Panc1 (cell line): ENCODE data around the gene EML6. TPM values are rescaled to one million over a fixed set of nuclear protein-coding genes. Genes with fewer than 3 reads are reported as not detected.

Source experiments
- ATAC-seq: fragments of 200-7000 bp; cut with Tn5 transposase; 2 replicates; pipeline ENCODE4 v1.9.1; 2020; ENCODE audit warnings: mild to moderate bottlenecking, moderate library complexity
- BruUV-seq: library from RNA; stranded (reverse); fragments of 400-500 nt; replicated peaks from 2 replicates; lab custom pipeline; 2021; lab: Mats Ljungman, UMichigan
- CTCF ChIA-PET: fragments of 300-600 bp; sonication (Branson Sonifier 250); formaldehyde crosslinking; loops from one replicate; lab custom pipeline; 2022; ENCODE audit warnings: antibody characterized with exemption; lab: Charles Lee
- POLR2A ChIA-PET: fragments of 300-600 bp; sonication (Branson Sonifier 250); formaldehyde crosslinking; loops from one replicate; lab custom pipeline; 2022; ENCODE audit warnings: antibody characterized with exemption; lab: Charles Lee
- DNase-seq: peaks from one replicate; pipeline ENCODE4 v3.0.0-alpha.2; 2010; ENCODE audit warnings: low read depth, low spot score
- H3K27ac ChIP-seq: 2 replicates; pipeline ENCODE4 v1.5.1; 2011; ENCODE audit warnings: mild to moderate bottlenecking, low read length, inconsistent platforms
- H3K27me3 ChIP-seq: fragments of 200-500 bp; sonication (Bioruptor generic); 2 replicates; pipeline ENCODE4 v1.6.0; 2014; ENCODE audit warnings: low read length, inconsistent platforms; ENCODE audit not compliant: control insufficient read depth, insufficient read depth
- H3K36me3 ChIP-seq: fragments of 200-500 bp; sonication (Bioruptor generic); 2 replicates; pipeline ENCODE4 v1.5.1; 2014; ENCODE audit warnings: inconsistent platforms, mild to moderate bottlenecking, low read length, moderate library complexity; ENCODE audit not compliant: control insufficient read depth, insufficient read depth
- H3K4me1 ChIP-seq: 2 replicates; pipeline ENCODE4 v1.5.1; 2011; ENCODE audit warnings: inconsistent platforms, mild to moderate bottlenecking, low read length, moderate library complexity; ENCODE audit not compliant: control insufficient read depth, insufficient read depth
- H3K4me3 ChIP-seq, 2 experiments: 2 replicates each; pipeline ENCODE4 v1.5.1; 2011 to 2012; ENCODE audit warnings: low read depth in 2 of 2, low read length in 2 of 2, mild to moderate bottlenecking in 2 of 2, inconsistent platforms in 1 of 2, moderate library complexity in 1 of 2
- H3K9me3 ChIP-seq: fragments of 200-500 bp; sonication (Bioruptor generic); 2 replicates; pipeline ENCODE4 v1.5.1; 2014; ENCODE audit warnings: low read depth, mild to moderate bottlenecking, inconsistent platforms, low read length, moderate library complexity; ENCODE audit not compliant: control insufficient read depth, insufficient read depth
- CTCF ChIP-seq: fragments of 450-650 bp; IDR thresholded peaks from 2 replicates; pipeline ENCODE4 v1.5.1; 2017; ENCODE audit warnings: mild to moderate bottlenecking
- POLR2AphosphoS5 ChIP-seq: IDR thresholded peaks from 2 replicates; pipeline ENCODE4 v1.6.1; 2012; ENCODE audit warnings: mild to moderate bottlenecking, low read depth, low read length, moderate library complexity
- SIN3A ChIP-seq: IDR thresholded peaks from 2 replicates; pipeline ENCODE4 v1.6.1; 2012; ENCODE audit warnings: low read depth, mild to moderate bottlenecking, low read length, moderate library complexity, borderline replicate concordance; ENCODE audit not compliant: insufficient read depth
- TCF7L2 ChIP-seq: IDR thresholded peaks from 2 replicates; pipeline ENCODE4 v1.6.1; 2011; ENCODE audit warnings: mild to moderate bottlenecking, low read depth, low read length, inconsistent platforms
- in situ Hi-C: cut with HindIII; loops from 2 replicates; pipeline ENCODE4 v1.10.0; 2016; ENCODE audit warnings: low sequenced_read_pairs, low pct_unique_long_range_greater_than_20kb
- intact Hi-C: fragments of 100-400 bp; cut with micrococcal nuclease; formaldehyde crosslinking; loops from one replicate; pipeline ENCODE4 v1.10.0; 2022; ENCODE audit not compliant: unreplicated experiment
- total RNA-seq: library from RNA; stranded (reverse); gene quantifications from one replicate; pipeline ENCODE4 v1.2.1, GENCODE V29; 2021; ENCODE audit not compliant: unreplicated experiment
- TF ChIP-seq, protein P1 (sequence below), 2 experiments: IDR thresholded peaks; 2 replicates each; pipeline ENCODE4 v1.6.1; 2011 to 2012; ENCODE audit warnings: low read depth in 2 of 2, control low read depth in 1 of 2, low read length in 1 of 2, mild to moderate bottlenecking in 1 of 2, moderate library complexity in 1 of 2; ENCODE audit not compliant: insufficient read depth in 1 of 2

EML6 gene
- total RNA-seq, 1 experiment from 2014 or later, result 6.3 TPM

DNA sequence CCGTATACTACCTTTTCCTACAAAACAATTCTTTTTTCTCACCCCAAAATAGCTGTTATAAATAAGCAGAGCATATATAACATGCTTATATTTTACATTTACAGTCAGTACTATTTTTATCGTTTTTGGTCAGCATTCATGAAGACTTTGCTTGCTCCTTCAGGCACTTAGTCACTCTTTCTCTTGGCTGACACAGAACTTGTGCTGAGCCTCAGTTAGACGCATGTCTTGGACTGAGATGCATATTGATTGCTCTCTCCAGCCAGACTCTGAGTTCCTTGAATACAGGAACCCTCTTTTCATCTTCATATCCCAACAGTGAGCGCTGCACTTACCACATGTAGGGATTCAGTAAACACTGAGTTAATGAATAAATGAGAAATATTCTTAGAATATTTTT lies 168.4 kb downstream of the EML6 start:
- H3K27me3 ChIP-seq, result no peaks in the 10 kb centered on the region
- ChIA-PET POLR2A (no interaction called here), CTCF (no interaction called here)
- DNase-seq, result no peak
- H3K9me3 ChIP-seq, result peaks cover 5% of the 10 kb centered on the region; the same call in 1 of the 2 replicates
- in situ Hi-C loops, result no loop called here
- TF ChIP-seq CTCF, result no peak
- TF ChIP-seq, protein P1, sequence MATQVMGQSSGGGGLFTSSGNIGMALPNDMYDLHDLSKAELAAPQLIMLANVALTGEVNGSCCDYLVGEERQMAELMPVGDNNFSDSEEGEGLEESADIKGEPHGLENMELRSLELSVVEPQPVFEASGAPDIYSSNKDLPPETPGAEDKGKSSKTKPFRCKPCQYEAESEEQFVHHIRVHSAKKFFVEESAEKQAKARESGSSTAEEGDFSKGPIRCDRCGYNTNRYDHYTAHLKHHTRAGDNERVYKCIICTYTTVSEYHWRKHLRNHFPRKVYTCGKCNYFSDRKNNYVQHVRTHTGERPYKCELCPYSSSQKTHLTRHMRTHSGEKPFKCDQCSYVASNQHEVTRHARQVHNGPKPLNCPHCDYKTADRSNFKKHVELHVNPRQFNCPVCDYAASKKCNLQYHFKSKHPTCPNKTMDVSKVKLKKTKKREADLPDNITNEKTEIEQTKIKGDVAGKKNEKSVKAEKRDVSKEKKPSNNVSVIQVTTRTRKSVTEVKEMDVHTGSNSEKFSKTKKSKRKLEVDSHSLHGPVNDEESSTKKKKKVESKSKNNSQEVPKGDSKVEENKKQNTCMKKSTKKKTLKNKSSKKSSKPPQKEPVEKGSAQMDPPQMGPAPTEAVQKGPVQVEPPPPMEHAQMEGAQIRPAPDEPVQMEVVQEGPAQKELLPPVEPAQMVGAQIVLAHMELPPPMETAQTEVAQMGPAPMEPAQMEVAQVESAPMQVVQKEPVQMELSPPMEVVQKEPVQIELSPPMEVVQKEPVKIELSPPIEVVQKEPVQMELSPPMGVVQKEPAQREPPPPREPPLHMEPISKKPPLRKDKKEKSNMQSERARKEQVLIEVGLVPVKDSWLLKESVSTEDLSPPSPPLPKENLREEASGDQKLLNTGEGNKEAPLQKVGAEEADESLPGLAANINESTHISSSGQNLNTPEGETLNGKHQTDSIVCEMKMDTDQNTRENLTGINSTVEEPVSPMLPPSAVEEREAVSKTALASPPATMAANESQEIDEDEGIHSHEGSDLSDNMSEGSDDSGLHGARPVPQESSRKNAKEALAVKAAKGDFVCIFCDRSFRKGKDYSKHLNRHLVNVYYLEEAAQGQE (IDR thresholded peaks at IDR 0.05; ENCODE audit: insufficient read depth in 1 of 2, low read depth in 2 of 2, low read length in 1 of 2), result no peak
- no peak for TF ChIP-seq POLR2AphosphoS5
- TF ChIP-seq TCF7L2, result no peak
- intact Hi-C loops, result no loop called here
- no peak overlapping the region for H3K27ac ChIP-seq
- H3K36me3 ChIP-seq, result no peaks in the 10 kb centered on the region
- BruUV-seq, result no TSS peak
- no peak for ATAC-seq
- H3K4me1 ChIP-seq, result no peaks in the 10 kb centered on the region; the same call in 1 of the 2 replicates
- H3K4me3 ChIP-seq, result no peak overlapping the region

DNA sequence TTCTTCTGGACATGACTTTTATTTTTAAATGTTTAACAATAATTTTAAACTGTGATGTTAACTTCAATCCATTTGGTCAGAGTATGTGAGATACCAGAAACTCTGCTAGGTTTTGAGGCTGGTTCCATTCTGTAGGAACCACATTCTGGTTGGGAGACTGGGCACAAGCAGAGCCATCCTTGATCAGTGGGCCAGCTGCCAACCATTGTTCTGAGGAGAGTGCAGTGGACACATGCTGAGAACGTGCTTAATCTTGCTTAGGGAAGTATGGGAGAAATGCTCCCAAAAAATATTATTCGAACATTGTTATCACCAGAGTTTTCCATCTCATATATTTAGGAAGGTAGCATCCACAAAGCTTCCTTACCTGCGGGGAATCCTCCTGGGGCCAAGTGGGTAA lies 171.0 kb downstream of the EML6 start:
- no peak for TF ChIP-seq POLR2AphosphoS5
- TF ChIP-seq, protein P1 (IDR thresholded peaks at IDR 0.05; ENCODE audit: insufficient read depth in 1 of 2, low read depth in 2 of 2, low read length in 1 of 2), result no peak
- no peak for TF ChIP-seq SIN3A
- no peak for TF ChIP-seq CTCF
- no peak for ATAC-seq
- Histone ChIP-seq H3K36me3 (no peaks in the 10 kb centered on the region), H3K9me3 (peaks cover 5% of the 10 kb centered on the region; the same call in 1 of the 2 replicates), H3K4me3 (no peak overlapping the region), H3K27me3 (no peaks in the 10 kb centered on the region), H3K27ac (no peak overlapping the region; the same call in 1 of the 2 replicates), H3K4me1 (peaks cover 7% of the 10 kb centered on the region)
- BruUV-seq, result no TSS peak
- ChIA-PET CTCF (no interaction called here), POLR2A (interaction anchor here (0.7 kb wide), 1 partner anchor 272 kb away, joined by 4 read pairs; no protein-coding TSS in a partner anchor)
- no peak for DNase-seq
- intact Hi-C loops (no loop called here), in situ Hi-C loops (no loop called here)
